Measurements from ENCODE around the gene SCCPDH. TPM values are rescaled to one million over a fixed set of nuclear protein-coding genes. Genes with fewer than 3 reads are reported as not detected.

The SCCPDH gene
- total and polyA plus RNA-seq, 2 donors (not counting 1 experiment from before 2014, with no cell fraction given) = 47.8 to 58.0 TPM

- no peak overlapping the region for H3K4me2 ChIP-seq (ENCODE audit: extremely low read depth, insufficient read depth, low read length)
- no peak overlapping the region for H3K4me3 ChIP-seq (replicated peaks in 1 of 4; ENCODE audit: control extremely low read depth in 1 of 4, insufficient read depth in 1 of 4, low read depth in 3 of 4, low read length in 4 of 4)
- no peaks in the 10 kb centered on the region for H3K27me3 ChIP-seq (ENCODE audit: control insufficient read depth, insufficient read depth, low read length)
- no peak overlapping the region for H3K27ac ChIP-seq (ENCODE audit: insufficient read depth, low read length)
- no peaks in the 10 kb centered on the region for H3K9me3 ChIP-seq (ENCODE audit: control insufficient read depth, insufficient read depth, low read depth, low read length)
- DNase-seq (ENCODE audit: low read depth in 2 of 2) = no peak
- TF ChIP-seq, protein P1, sequence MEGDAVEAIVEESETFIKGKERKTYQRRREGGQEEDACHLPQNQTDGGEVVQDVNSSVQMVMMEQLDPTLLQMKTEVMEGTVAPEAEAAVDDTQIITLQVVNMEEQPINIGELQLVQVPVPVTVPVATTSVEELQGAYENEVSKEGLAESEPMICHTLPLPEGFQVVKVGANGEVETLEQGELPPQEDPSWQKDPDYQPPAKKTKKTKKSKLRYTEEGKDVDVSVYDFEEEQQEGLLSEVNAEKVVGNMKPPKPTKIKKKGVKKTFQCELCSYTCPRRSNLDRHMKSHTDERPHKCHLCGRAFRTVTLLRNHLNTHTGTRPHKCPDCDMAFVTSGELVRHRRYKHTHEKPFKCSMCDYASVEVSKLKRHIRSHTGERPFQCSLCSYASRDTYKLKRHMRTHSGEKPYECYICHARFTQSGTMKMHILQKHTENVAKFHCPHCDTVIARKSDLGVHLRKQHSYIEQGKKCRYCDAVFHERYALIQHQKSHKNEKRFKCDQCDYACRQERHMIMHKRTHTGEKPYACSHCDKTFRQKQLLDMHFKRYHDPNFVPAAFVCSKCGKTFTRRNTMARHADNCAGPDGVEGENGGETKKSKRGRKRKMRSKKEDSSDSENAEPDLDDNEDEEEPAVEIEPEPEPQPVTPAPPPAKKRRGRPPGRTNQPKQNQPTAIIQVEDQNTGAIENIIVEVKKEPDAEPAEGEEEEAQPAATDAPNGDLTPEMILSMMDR (conservative IDR thresholded peaks at IDR 0.05 in 1 of 2, IDR thresholded peaks at IDR 0.05 in 1 of 2; ENCODE audit: low read depth in 1 of 2, low read length in 2 of 2) = no peak
- no peak for TF ChIP-seq EZH2 (IDR thresholded peaks at IDR 0.05; ENCODE audit: low read length, missing control alignments)
- no peak overlapping the region for H3K9ac ChIP-seq (ENCODE audit: insufficient read depth, low read length)
- no peaks in the 10 kb centered on the region for H3K79me2 ChIP-seq (ENCODE audit: control insufficient read depth, insufficient read depth, low read length)
- H2AFZ ChIP-seq (ENCODE audit: low read length) = no peak overlapping the region
- H4K20me1 ChIP-seq (ENCODE audit: control insufficient read depth, extremely low read depth, insufficient read depth, low read length) = no peaks in the 10 kb centered on the region
- H3K4me1 ChIP-seq (ENCODE audit: control insufficient read depth, extremely low read depth, insufficient read depth, low read length) = peaks cover 6% of the 10 kb centered on the region
- H3K36me3 ChIP-seq (ENCODE audit: control insufficient read depth, insufficient read depth, low read length) = no peaks in the 10 kb centered on the region
These were observed 37.2 kb upstream of the SCCPDH start for GRCh38 chr1:246687002-246687401.

DNA sequence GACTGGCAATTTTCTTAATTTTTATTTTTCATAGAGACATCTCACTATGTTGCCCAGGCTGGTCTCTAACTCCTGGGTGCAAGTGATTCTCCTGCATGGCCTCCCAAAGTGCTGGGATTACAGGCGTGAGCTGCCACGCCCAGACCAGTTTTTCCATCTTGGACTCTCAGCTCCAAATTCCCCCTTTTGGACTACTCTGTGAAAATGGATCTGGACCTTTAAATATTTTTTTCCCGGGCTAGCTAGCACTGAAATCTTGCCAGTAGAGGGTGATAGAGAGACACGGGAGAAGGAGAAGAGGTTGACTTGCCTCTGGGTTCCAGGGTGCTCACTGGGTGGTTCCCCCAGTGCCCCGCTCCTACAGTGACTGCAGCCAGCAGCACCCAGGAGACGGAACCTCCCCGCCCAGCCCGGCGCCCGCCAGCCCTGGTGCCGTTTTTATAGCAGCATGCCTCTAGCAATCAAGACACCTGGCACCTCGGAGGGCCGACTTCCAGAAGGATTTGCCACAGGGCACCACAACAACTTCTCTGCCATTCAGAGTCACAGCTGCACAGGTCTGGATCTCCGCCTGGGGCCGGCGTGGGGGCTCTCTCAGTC lies 34.7 kb upstream of the SCCPDH start:
- H3K27ac ChIP-seq (ENCODE audit: insufficient read depth, low read length) = no peak overlapping the region
- TF ChIP-seq, protein P1 (conservative IDR thresholded peaks at IDR 0.05 in 1 of 2, IDR thresholded peaks at IDR 0.05 in 1 of 2; ENCODE audit: low read depth in 1 of 2, low read length in 2 of 2) = peak; percentile 89 to 92
- TF ChIP-seq EZH2 (IDR thresholded peaks at IDR 0.05; ENCODE audit: low read length, missing control alignments) = no peak

GRCh38 chr1:246690100-246690499 lies 34.1 kb upstream of the SCCPDH start:
- no peaks in the 10 kb centered on the region for H3K27me3 ChIP-seq (ENCODE audit: control insufficient read depth, insufficient read depth, low read length)
- no peak overlapping the region for H3K27ac ChIP-seq (ENCODE audit: insufficient read depth, low read length)
- DNase-seq (ENCODE audit: low read depth in 2 of 2) = no peak
- H4K20me1 ChIP-seq (ENCODE audit: control insufficient read depth, extremely low read depth, insufficient read depth, low read length) = no peaks in the 10 kb centered on the region
- H3K4me3 ChIP-seq (replicated peaks in 1 of 4; ENCODE audit: control extremely low read depth in 1 of 4, insufficient read depth in 1 of 4, low read depth in 3 of 4, low read length in 4 of 4) = peak overlapping the region in 1 of 4 experiments; percentile 10
- H3K4me1 ChIP-seq (ENCODE audit: control insufficient read depth, extremely low read depth, insufficient read depth, low read length) = no peaks in the 10 kb centered on the region
- no peaks in the 10 kb centered on the region for H3K36me3 ChIP-seq (ENCODE audit: control insufficient read depth, insufficient read depth, low read length)
- H2AFZ ChIP-seq (ENCODE audit: low read length) = no peak overlapping the region
- TF ChIP-seq EZH2 (IDR thresholded peaks at IDR 0.05; ENCODE audit: low read length, missing control alignments) = no peak
- TF ChIP-seq, protein P1 (conservative IDR thresholded peaks at IDR 0.05 in 1 of 2, IDR thresholded peaks at IDR 0.05 in 1 of 2; ENCODE audit: low read depth in 1 of 2, low read length in 2 of 2) = no peak
- no peaks in the 10 kb centered on the region for H3K9me3 ChIP-seq (ENCODE audit: control insufficient read depth, insufficient read depth, low read depth, low read length)
- no peak overlapping the region for H3K9ac ChIP-seq (ENCODE audit: insufficient read depth, low read length)
- peak overlapping the region; percentile 66 for H3K4me2 ChIP-seq (ENCODE audit: extremely low read depth, insufficient read depth, low read length)
- no peaks in the 10 kb centered on the region for H3K79me2 ChIP-seq (ENCODE audit: control insufficient read depth, insufficient read depth, low read length)

More for the DNA sequence above, 34.7 kb upstream of the SCCPDH start:
- no peaks in the 10 kb centered on the region for H3K36me3 ChIP-seq (ENCODE audit: control insufficient read depth, insufficient read depth, low read length)
- H3K4me2 ChIP-seq (ENCODE audit: extremely low read depth, insufficient read depth, low read length) = peak overlapping the region; percentile 66
- no peaks in the 10 kb centered on the region for H4K20me1 ChIP-seq (ENCODE audit: control insufficient read depth, extremely low read depth, insufficient read depth, low read length)
- H3K4me1 ChIP-seq (ENCODE audit: control insufficient read depth, extremely low read depth, insufficient read depth, low read length) = no peaks in the 10 kb centered on the region
- no peaks in the 10 kb centered on the region for H3K27me3 ChIP-seq (ENCODE audit: control insufficient read depth, insufficient read depth, low read length)
- no peak overlapping the region for H3K9ac ChIP-seq (ENCODE audit: insufficient read depth, low read length)
- no peaks in the 10 kb centered on the region for H3K79me2 ChIP-seq (ENCODE audit: control insufficient read depth, insufficient read depth, low read length)
- H2AFZ ChIP-seq (ENCODE audit: low read length) = peak overlapping the region; percentile 36
- DNase-seq (ENCODE audit: low read depth in 2 of 2) = peak; percentile 65 to 73
- H3K4me3 ChIP-seq (replicated peaks in 1 of 4; ENCODE audit: control extremely low read depth in 1 of 4, insufficient read depth in 1 of 4, low read depth in 3 of 4, low read length in 4 of 4) = peak overlapping the region; percentile 1 to 54 (median 13)
- H3K9me3 ChIP-seq (ENCODE audit: control insufficient read depth, insufficient read depth, low read depth, low read length) = no peaks in the 10 kb centered on the region

All from fibroblast of lung (primary cell).